SK-N-SH (cell line): Measurements from ENCODE around the gene CDH13. TPM values are rescaled to one million over a fixed set of nuclear protein-coding genes. Genes with fewer than 3 reads are reported as not detected.

Experiments
- CTCF ChIA-PET: fragments of 300-600, 350-600 bp; formaldehyde crosslinking; extraction: SDS; loops from one replicate; lab custom pipeline; 2021; lab: Yijun Ruan, JAX
- POLR2A ChIA-PET: fragments of 350-600 bp; sonication (Branson Sonifier 250); formaldehyde crosslinking; extraction: SDS; loops from one replicate; lab custom pipeline; 2020; ENCODE audit warnings: antibody characterized with exemption, inconsistent platforms; lab: Yijun Ruan, JAX
- DNase-seq: peaks from one replicate; pipeline ENCODE4 v3.0.0; 2012
- H2AFZ ChIP-seq: fragments of 200-600 bp; sonication (generic); 2 replicates; pipeline ENCODE4 v1.8.1; 2016; ENCODE audit warnings: antibody characterized with exemption, mild to moderate bottlenecking, low read depth
- H3F3A ChIP-seq: fragments of 200-600 bp; sonication (generic); replicated peaks from 2 replicates; pipeline ENCODE3; 2016; ENCODE audit warnings: antibody characterized with exemption, mild to moderate bottlenecking; ENCODE audit not compliant: insufficient read depth
- H3K27ac ChIP-seq, 2 experiments: fragments of 200-500 bp in 1 of 2; fragments of 200-600 bp in 1 of 2; sonication (Bioruptor generic) in 1 of 2; sonication (generic), shearing (Covaris generic) in 1 of 2; 2 replicates each; pipeline versions ENCODE4 v1.5.1 to v1.6.1; 2014 to 2016; ENCODE audit warnings: low read depth in 2 of 2, inconsistent platforms in 1 of 2, low read length in 1 of 2, mild to moderate bottlenecking in 1 of 2, mixed read lengths in 1 of 2
- H3K27me3 ChIP-seq: fragments of 200-600 bp; sonication (generic), shearing (Covaris generic); 2 replicates; pipeline ENCODE4 v1.6.1; 2016; ENCODE audit warnings: mixed run types; ENCODE audit not compliant: insufficient read depth
- H3K36me3 ChIP-seq, 2 experiments: fragments of 200-500 bp in 1 of 2; fragments of 200-600 bp in 1 of 2; sonication (Bioruptor generic) in 1 of 2; sonication (generic) in 1 of 2; replicated peaks in 1 of 2; 2 replicates each; pipeline versions ENCODE3 to v1.5.1; 2014 to 2016; ENCODE audit warnings: low read length in 1 of 2, mild to moderate bottlenecking in 1 of 2; ENCODE audit not compliant: insufficient read depth in 2 of 2, control insufficient read depth in 1 of 2
- H3K4me1 ChIP-seq, 2 experiments: fragments of 200-500 bp in 1 of 2; fragments of 200-600 bp in 1 of 2; sonication (Bioruptor generic) in 1 of 2; sonication (generic), shearing (Covaris generic) in 1 of 2; 2 replicates each; pipeline versions ENCODE4 v1.5.1 to v1.6.1; 2014 to 2016; ENCODE audit warnings: low read depth in 1 of 2, low read length in 1 of 2, mixed run types in 1 of 2; ENCODE audit not compliant: insufficient read depth in 2 of 2, control insufficient read depth in 1 of 2
- H3K4me2 ChIP-seq: fragments of 200-600 bp; sonication (generic), shearing (Covaris generic); 2 replicates; pipeline ENCODE4 v1.6.1; 2017; ENCODE audit warnings: mixed run types
- H3K4me3 ChIP-seq, 2 experiments: fragments of 200-500 bp in 1 of 2; fragments of 200-600 bp in 1 of 2; sonication (Bioruptor generic) in 1 of 2; sonication (generic), shearing (Covaris generic) in 1 of 2; 2 replicates each; pipeline versions ENCODE4 v1.5.1 to v1.8.1; 2014 to 2016; ENCODE audit warnings: low read depth in 2 of 2, inconsistent platforms in 1 of 2, low read length in 1 of 2, mild to moderate bottlenecking in 1 of 2, mixed read lengths in 1 of 2, moderate library complexity in 1 of 2
- H3K79me2 ChIP-seq: fragments of 200-600 bp; sonication (generic); 2 replicates; pipeline ENCODE4 v1.8.1; 2017; ENCODE audit warnings: mild to moderate bottlenecking; ENCODE audit not compliant: insufficient read depth
- H3K9ac ChIP-seq: fragments of 200-600 bp; sonication (generic); 2 replicates; pipeline ENCODE4 v1.6.1; 2017; ENCODE audit warnings: mixed run types
- H3K9me2 ChIP-seq: fragments of 200-600 bp; sonication (generic); 2 replicates; pipeline ENCODE4 v1.6.1; 2017; ENCODE audit warnings: mixed run types
- H3K9me3 ChIP-seq: fragments of 200-600 bp; sonication (generic); 2 replicates; pipeline ENCODE4 v1.6.1; 2017; ENCODE audit warnings: mixed run types, mild to moderate bottlenecking, moderate library complexity
- H4K20me1 ChIP-seq: fragments of 200-600 bp; sonication (generic); 2 replicates; pipeline ENCODE4 v1.6.1; 2017; ENCODE audit warnings: mild to moderate bottlenecking, mixed run types; ENCODE audit not compliant: insufficient read depth
- CHD2 ChIP-seq: fragments of 150-350 bp; IDR thresholded peaks from 2 replicates; pipeline ENCODE4 v1.6.1; 2018; ENCODE audit warnings: low read length; ENCODE audit not compliant: partially characterized antibody
- CTCF ChIP-seq: fragments of 200-600 bp; sonication (generic); IDR thresholded peaks from 2 replicates; pipeline ENCODE4 v1.6.1; 2017; ENCODE audit warnings: antibody characterized with exemption, mild to moderate bottlenecking, moderate library complexity
- ELF1 ChIP-seq: IDR thresholded peaks from 2 replicates; pipeline ENCODE4 v1.4.0; 2012
- EP300 ChIP-seq, 2 experiments: IDR thresholded peaks; 2 replicates each; pipeline versions ENCODE4 v1.4.0 to v1.6.1; 2012; ENCODE audit warnings: borderline replicate concordance in 1 of 2, low read depth in 1 of 2, low read length in 1 of 2
- EZH2phosphoT487 ChIP-seq: fragments of 200-600 bp; sonication (generic); IDR thresholded peaks from 2 replicates; pipeline ENCODE4 v1.6.1; 2017; ENCODE audit warnings: low read depth, mixed run types, mild to moderate bottlenecking, antibody characterized with exemption, moderate library complexity, borderline replicate concordance
- FOXM1 ChIP-seq: IDR thresholded peaks from 2 replicates; pipeline ENCODE4 v1.4.0; 2012; ENCODE audit warnings: low read depth, mild to moderate bottlenecking
- GATA2 ChIP-seq: sonication (generic); formaldehyde crosslinking; IDR thresholded peaks from 2 replicates; pipeline ENCODE4 v1.5.0; 2020; ENCODE audit warnings: mild to moderate bottlenecking, missing genetic modification reagents
- MEF2A ChIP-seq: IDR thresholded peaks from 2 replicates; pipeline ENCODE4 v1.4.0; 2012; ENCODE audit warnings: low read depth, borderline replicate concordance
- MXI1 ChIP-seq: IDR thresholded peaks from 2 replicates; pipeline ENCODE4 v1.6.1; 2012; ENCODE audit warnings: mild to moderate bottlenecking, low read depth, low read length, improper control_type of control experiment
- NFIC ChIP-seq: IDR thresholded peaks from 2 replicates; pipeline ENCODE4 v1.4.0; 2012; ENCODE audit warnings: borderline replicate concordance
- NRF1 ChIP-seq: IDR thresholded peaks from 2 replicates; pipeline ENCODE4 v1.6.1; 2012; ENCODE audit warnings: low read depth, mild to moderate bottlenecking, low read length
- POLR2AphosphoS5 ChIP-seq: IDR thresholded peaks from 2 replicates; pipeline ENCODE4 v1.6.1; 2012; ENCODE audit warnings: low read depth, low read length
- RAD21 ChIP-seq: IDR thresholded peaks from 2 replicates; pipeline ENCODE4 v1.6.1; 2012; ENCODE audit warnings: mild to moderate bottlenecking, low read length
- REST ChIP-seq: IDR thresholded peaks from 2 replicates; pipeline ENCODE4 v1.6.1; 2012; ENCODE audit warnings: mild to moderate bottlenecking, low read depth, low read length, moderate library complexity
- RFX5 ChIP-seq: IDR thresholded peaks from 2 replicates; pipeline ENCODE4 v1.6.1; 2012; ENCODE audit warnings: mild to moderate bottlenecking, improper control_type of control experiment, low read length
- SMC3 ChIP-seq: IDR thresholded peaks from 2 replicates; pipeline ENCODE4 v1.6.1; 2012; ENCODE audit warnings: low read depth, low read length, improper control_type of control experiment
- TAF1 ChIP-seq: IDR thresholded peaks from 2 replicates; pipeline ENCODE4 v1.6.1; 2012; ENCODE audit warnings: low read depth, mild to moderate bottlenecking, low read length, moderate library complexity, borderline replicate concordance
- TEAD4 ChIP-seq: IDR thresholded peaks from 2 replicates; pipeline ENCODE4 v1.4.0; 2012; ENCODE audit warnings: mild to moderate bottlenecking, borderline replicate concordance; ENCODE audit not compliant: insufficient read depth
- USF2 ChIP-seq: fragments of 150-350 bp; IDR thresholded peaks from 2 replicates; pipeline ENCODE4 v1.6.1; 2017; ENCODE audit warnings: antibody characterized with exemption, low read length, low read depth, borderline replicate concordance
- ZBTB33 ChIP-seq: IDR thresholded peaks from 2 replicates; pipeline ENCODE4 v1.4.0; 2012; ENCODE audit warnings: low read depth, borderline replicate concordance
- WGBS: methylation state at CpG from one replicate; pipeline ENCODE4 v1.1.6; 2017; ENCODE audit warnings: low lambda C conversion rate; 5-methylcytosine and 5-hydroxymethylcytosine counted together
- polyA plus RNA-seq, 3 experiments: library from polyadenylated mRNA; depleted of rRNA; stranded (reverse); fragments of >200 nt; gene quantifications; 2 replicates each; pipeline ENCODE4 v1.2.3, GENCODE V29; 2012

CDH13 gene
- polyA plus RNA-seq, 1 of the 3 experiments (the other 2 are of a cell fraction): 93.0 TPM

- TF ChIP-seq NFIC: no peak
- no peak for TF ChIP-seq TEAD4
- no peak for TF ChIP-seq MEF2A
- TF ChIP-seq EP300 (IDR thresholded peaks at IDR 0.05; ENCODE audit: borderline replicate concordance in 1 of 2, low read depth in 1 of 2, low read length in 1 of 2): no peak
- TF ChIP-seq RFX5: no peak
Measured at GRCh38 chr16:82609140-82609539, 17.6 kb upstream of the CDH13 start (continued).

GRCh38 chr16:82612263-82612662 lies 14.5 kb upstream of the CDH13 start:
- TF ChIP-seq RAD21 (no peak), FOXM1 (no peak), ELF1 (no peak), SMC3 (no peak), NRF1 (no peak), CTCF (no peak), MEF2A (no peak), USF2 (no peak), EZH2phosphoT487 (no peak), NFIC (no peak), MXI1 (no peak), TEAD4 (no peak), GATA2 (no peak), REST (no peak), ZBTB33 (no peak), POLR2AphosphoS5 (no peak), TAF1 (no peak), RFX5 (no peak), CHD2 (no peak)
- TF ChIP-seq, all 33 proteins: peak for 0
- no peaks in the 10 kb centered on the region for H3F3A ChIP-seq
- ChIA-PET CTCF (no interaction called here), POLR2A (no interaction called here)
- WGBS: 49% methylated on average over 3 of the region's 3 CpGs
- H3K36me3 ChIP-seq: no peaks in the 10 kb centered on the region
- peaks cover 9% of the 10 kb centered on the region; the same call in 1 of the 2 replicates for H3K27me3 ChIP-seq
- no peak overlapping the region for H3K27ac ChIP-seq
- H3K9ac ChIP-seq: no peak overlapping the region
- no peak for DNase-seq
- no peak overlapping the region for H2AFZ ChIP-seq
- H3K79me2 ChIP-seq: no peaks in the 10 kb centered on the region
- H3K9me3 ChIP-seq: no peaks in the 10 kb centered on the region
- no peak overlapping the region for H3K4me3 ChIP-seq
- H3K9me2 ChIP-seq: no peaks in the 10 kb centered on the region
- H4K20me1 ChIP-seq: no peaks in the 10 kb centered on the region
- H3K4me1 ChIP-seq: no peaks in the 10 kb centered on the region
- no peak overlapping the region for H3K4me2 ChIP-seq
